ENCODE results near the gene TFB1M. TPM values are rescaled to one million over a fixed set of nuclear protein-coding genes. Genes with fewer than 3 reads are reported as not detected.
"Not testable (repeated sequence)": the region's sequence is repeated elsewhere in the genome, so short reads cannot be mapped to it uniquely, and the experiment has no call there.

The TFB1M gene
- total RNA-seq, 2 experiments from 2014 or later, result 32.4 to 36.3 TPM

- Mint-ChIP-seq H3K27me3 (no peaks in the 10 kb centered on the region), H3K27ac (no peak overlapping the region), H3K4me1 (peaks cover 18% of the 10 kb centered on the region), H3K4me3 (no peak overlapping the region), H3K36me3 (no peaks in the 10 kb centered on the region), H3K9me3 (no peaks in the 10 kb centered on the region)
- ATAC-seq (ENCODE audit: low read depth) (no peak), DNase-seq (no peak)
- POLR2A ChIA-PET, result no interaction called here
Observed at GRCh38 chr6:155325700-155326516, 11.6 kb upstream of the TFB1M start.

DNA sequence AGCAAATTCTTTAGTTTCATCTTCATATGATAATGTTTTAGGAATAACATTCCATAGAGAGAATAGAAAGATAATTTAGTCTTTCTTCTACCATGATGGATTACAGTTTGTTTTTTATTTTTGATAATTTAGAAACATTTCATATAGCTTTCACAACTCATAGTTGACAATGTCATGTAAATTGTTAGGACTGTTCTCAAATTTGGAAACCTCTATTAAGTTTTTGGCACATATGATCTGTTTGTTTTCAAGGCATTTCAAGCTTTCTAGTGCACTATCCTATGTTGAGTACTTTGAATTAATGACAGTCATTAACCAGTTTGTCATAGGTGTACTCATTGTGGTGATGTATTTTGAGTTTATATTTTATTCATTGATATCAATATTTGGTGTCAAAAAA, 10.7 kb upstream of the TFB1M start:
- POLR2A ChIA-PET, result no interaction called here
- Mint-ChIP-seq H3K36me3 (no peaks in the 10 kb centered on the region), H3K9me3 (no peaks in the 10 kb centered on the region), H3K4me1 (peaks cover 11% of the 10 kb centered on the region), H3K4me3 (no peak overlapping the region), H3K27me3 (no peaks in the 10 kb centered on the region), H3K27ac (no peak overlapping the region)
- ATAC-seq (ENCODE audit: low read depth) (no peak), DNase-seq (no peak)

DNA sequence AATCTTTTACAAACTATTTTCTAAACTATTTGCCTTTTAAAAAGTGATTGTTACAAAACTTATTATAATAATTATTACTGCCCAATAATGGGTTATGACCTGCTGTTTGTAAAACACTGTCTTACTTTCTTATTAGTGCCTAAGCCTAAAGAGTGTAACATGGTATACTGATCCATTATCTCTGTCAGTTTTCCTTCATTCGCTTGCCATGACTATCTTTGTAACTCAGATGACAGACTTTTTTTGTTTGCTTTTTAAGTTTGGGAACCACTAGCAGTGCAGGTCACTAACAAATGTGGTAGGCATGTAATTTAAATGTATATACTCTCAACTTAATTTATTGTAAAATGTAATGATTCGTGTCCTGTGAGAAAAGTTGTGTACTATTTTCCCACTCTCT, 9.9 kb upstream of the TFB1M start:
- Mint-ChIP-seq H3K4me1 (peaks cover 13% of the 10 kb centered on the region), H3K4me3 (no peak overlapping the region), H3K27me3 (no peaks in the 10 kb centered on the region), H3K36me3 (peaks cover 1% of the 10 kb centered on the region), H3K9me3 (no peaks in the 10 kb centered on the region), H3K27ac (no peak overlapping the region)
- ATAC-seq (ENCODE audit: low read depth) (no peak), DNase-seq (no peak)
- POLR2A ChIA-PET, result no interaction called here

- Mint-ChIP-seq H3K27ac (no peak overlapping the region), H3K4me3 (no peak overlapping the region), H3K27me3 (peaks cover 3% of the 10 kb centered on the region), H3K9me3 (no peaks in the 10 kb centered on the region), H3K4me1 (peaks cover 12% of the 10 kb centered on the region), H3K36me3 (peaks cover 3% of the 10 kb centered on the region)
- no peak for ATAC-seq (ENCODE audit: low read depth)
- DNase-seq, result no peak
- POLR2A ChIA-PET, result no interaction called here
Observed at GRCh38 chr6:155319902-155320301, 5.6 kb upstream of the TFB1M start.

GRCh38 chr6:155317186-155317585, 2.9 kb upstream of the TFB1M start:
- H3K27me3 Mint-ChIP-seq, result peaks cover 3% of the 10 kb centered on the region
- peaks cover 7% of the 10 kb centered on the region for H3K36me3 Mint-ChIP-seq
- peaks cover 24% of the 10 kb centered on the region for H3K4me1 Mint-ChIP-seq
- H3K9me3 Mint-ChIP-seq, result no peaks in the 10 kb centered on the region
- H3K4me3 Mint-ChIP-seq, result no peak overlapping the region
- no peak for ATAC-seq (ENCODE audit: low read depth)
- no peak overlapping the region for H3K27ac Mint-ChIP-seq
- no peak for DNase-seq
- POLR2A ChIA-PET, result no interaction called here

DNA sequence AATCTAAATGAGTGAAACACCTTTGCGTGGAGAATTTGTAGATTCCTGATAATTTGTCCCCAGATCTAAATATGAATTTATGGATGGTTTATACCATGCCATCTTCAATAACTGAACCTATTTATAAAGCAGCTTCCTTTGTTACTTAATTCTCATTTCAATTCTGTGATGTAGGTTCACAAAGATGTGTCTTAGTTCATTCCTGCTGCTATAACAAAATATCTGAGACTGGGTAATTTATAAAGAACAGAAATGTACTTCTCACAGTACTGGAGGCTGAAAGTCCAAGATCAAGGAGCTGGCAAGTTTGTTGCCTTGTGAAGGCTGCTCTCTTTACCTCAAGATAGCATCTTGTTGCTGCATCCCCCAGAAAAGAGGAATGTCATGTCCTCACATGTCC, 2.1 kb upstream of the TFB1M start:
- peak overlapping the region; percentile 31 for H3K4me3 Mint-ChIP-seq
- H3K36me3 Mint-ChIP-seq, result peaks cover 13% of the 10 kb centered on the region

DNA sequence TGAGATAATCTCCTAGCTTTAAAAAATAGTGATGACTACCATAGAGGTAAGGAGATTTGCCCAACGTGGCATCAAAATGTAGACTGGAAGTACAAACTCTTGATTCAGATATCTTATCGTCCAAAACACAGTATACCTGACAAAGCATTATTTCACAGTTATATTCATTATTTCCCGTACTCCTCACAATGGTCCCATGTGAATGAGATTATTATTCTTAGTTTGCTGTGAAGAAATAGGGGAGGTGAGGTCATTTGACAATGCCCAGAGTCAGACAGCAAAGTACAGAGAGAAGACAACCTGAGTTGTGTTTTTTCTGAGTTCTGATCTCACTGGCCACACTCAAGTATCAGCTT, 1.2 kb upstream of the TFB1M start:
- peaks cover 3% of the 10 kb centered on the region for H3K27me3 Mint-ChIP-seq
- peaks cover 15% of the 10 kb centered on the region for H3K36me3 Mint-ChIP-seq
- no peaks in the 10 kb centered on the region for H3K9me3 Mint-ChIP-seq
- no peak for ATAC-seq (ENCODE audit: low read depth)
- no peak for DNase-seq
- H3K4me3 Mint-ChIP-seq, result peak overlapping the region; percentile 99
- peaks cover 35% of the 10 kb centered on the region for H3K4me1 Mint-ChIP-seq
- peak overlapping the region; percentile 97 for H3K27ac Mint-ChIP-seq
- POLR2A ChIA-PET, result interaction anchor here (0.7 to 2.1 kb wide), 7 partner anchors 56 to 1706 kb away, joined by 3 to 10 read pairs (median 4); no protein-coding TSS in a partner anchor

More for the DNA sequence above, 2.1 kb upstream of the TFB1M start:
- Mint-ChIP-seq H3K9me3 (no peaks in the 10 kb centered on the region), H3K27me3 (peaks cover 3% of the 10 kb centered on the region), H3K27ac (no peak overlapping the region), H3K4me1 (peaks cover 31% of the 10 kb centered on the region)
- POLR2A ChIA-PET, result interaction anchor here (0.6 to 0.7 kb wide), 4 partner anchors 23 to 1942 kb away, joined by 3 to 5 read pairs (median 4); no protein-coding TSS in a partner anchor
- no peak for ATAC-seq (ENCODE audit: low read depth)
- no peak for DNase-seq

DNA sequence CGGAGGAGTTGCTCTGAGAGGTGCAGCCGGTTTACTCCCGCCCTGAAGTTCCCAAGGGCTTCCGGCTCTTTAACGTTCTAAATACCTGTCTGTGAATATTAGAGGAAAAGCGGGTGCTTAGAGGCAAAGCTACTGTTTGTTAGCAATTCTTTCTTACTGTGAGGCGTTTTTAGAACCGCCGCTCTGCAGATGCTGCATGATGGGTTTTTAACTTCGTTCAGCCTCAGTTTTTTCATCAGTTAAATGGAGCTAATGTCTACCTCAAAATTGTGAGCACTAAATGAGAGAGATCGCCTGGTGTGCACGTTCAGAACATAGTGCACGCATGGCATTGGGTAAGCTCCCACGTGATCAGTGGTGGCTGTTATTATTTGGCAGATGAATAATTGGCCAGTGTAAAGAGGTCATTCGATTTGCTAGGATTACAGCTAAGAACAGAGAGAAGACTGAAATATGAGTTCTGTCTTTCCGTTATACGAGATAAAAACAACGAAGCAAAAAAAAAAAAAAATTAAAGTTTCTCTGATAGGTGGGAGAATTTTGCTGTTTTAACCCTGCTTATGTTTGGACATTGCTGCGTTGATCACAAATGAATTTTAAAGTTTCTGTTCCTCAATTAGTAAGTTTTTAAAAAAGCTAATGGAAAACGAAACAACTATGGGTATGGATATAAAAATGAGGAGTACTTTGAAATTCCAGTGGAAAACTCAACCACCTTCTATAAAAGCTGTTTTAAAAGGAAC, 660 bp upstream of the TFB1M start:
- H3K9me3 Mint-ChIP-seq, result no peaks in the 10 kb centered on the region
- peak overlapping the region; percentile 97 for H3K27ac Mint-ChIP-seq
- DNase-seq (no peak), ATAC-seq (ENCODE audit: low read depth) (peak; percentile 48)
- POLR2A ChIA-PET, result interaction anchor here (0.6 to 2.1 kb wide), 8 partner anchors 56 to 1706 kb away, joined by 3 to 10 read pairs (median 4); no protein-coding TSS in a partner anchor
- H3K36me3 Mint-ChIP-seq, result peaks cover 18% of the 10 kb centered on the region
- H3K4me1 Mint-ChIP-seq, result peaks cover 36% of the 10 kb centered on the region
- H3K4me3 Mint-ChIP-seq, result peak overlapping the region; percentile 99
- H3K27me3 Mint-ChIP-seq, result peaks cover 3% of the 10 kb centered on the region

GRCh38 chr6:155313602-155314091, 637 bp downstream of the TFB1M start:
- Mint-ChIP-seq H3K27me3 (peaks cover 3% of the 10 kb centered on the region), H3K4me1 (peaks cover 35% of the 10 kb centered on the region), H3K36me3 (peaks cover 19% of the 10 kb centered on the region), H3K27ac (peak overlapping the region; percentile 97), H3K4me3 (peak overlapping the region; percentile 99), H3K9me3 (no peaks in the 10 kb centered on the region)
- ATAC-seq (ENCODE audit: low read depth) (peak; percentile 4), DNase-seq (no peak)
- POLR2A ChIA-PET, result interaction anchor here (0.7 to 2.1 kb wide), 3 partner anchors 20 to 160 kb away, joined by 3 to 10 read pairs (median 4); no protein-coding TSS in a partner anchor

DNA sequence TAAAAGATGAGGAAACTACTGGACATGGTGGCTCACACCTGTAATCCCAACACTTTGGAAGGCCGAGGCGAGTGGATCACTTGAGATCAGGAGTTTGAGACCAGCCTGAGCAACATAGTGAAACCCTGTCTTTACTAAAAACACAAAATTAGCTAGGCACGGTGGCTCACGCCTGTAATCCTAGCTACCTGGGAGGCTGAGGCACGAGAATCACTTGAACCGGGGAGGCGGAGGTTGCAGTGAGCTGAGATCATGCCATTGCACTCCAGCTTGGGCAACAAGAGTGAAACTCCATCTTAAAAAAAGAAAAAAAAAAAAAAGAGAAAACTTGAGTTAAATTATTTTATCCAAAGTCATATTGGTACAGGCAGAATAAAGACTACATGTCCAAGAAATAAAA, 1.3 kb downstream of the TFB1M start:
- peaks cover 35% of the 10 kb centered on the region for H3K4me1 Mint-ChIP-seq
- ATAC-seq (ENCODE audit: low read depth), result not testable (repeated sequence)
- POLR2A ChIA-PET, result interaction anchor here (0.7 to 1.3 kb wide), 2 partner anchors 21 to 159 kb away, joined by 3 to 4 read pairs; no protein-coding TSS in a partner anchor

GRCh38 chr6:155311583-155311982, 2.7 kb downstream of the TFB1M start:
- Mint-ChIP-seq H3K27me3 (no peaks in the 10 kb centered on the region), H3K9me3 (no peaks in the 10 kb centered on the region), H3K36me3 (peaks cover 26% of the 10 kb centered on the region), H3K27ac (no peak overlapping the region), H3K4me1 (peaks cover 35% of the 10 kb centered on the region), H3K4me3 (no peak overlapping the region)
- DNase-seq (no peak), ATAC-seq (ENCODE audit: low read depth) (no peak)
- POLR2A ChIA-PET, result no interaction called here

More for the DNA sequence above, 1.3 kb downstream of the TFB1M start:
- Mint-ChIP-seq H3K27ac (peak overlapping the region; percentile 97), H3K4me3 (peak overlapping the region; percentile 99), H3K36me3 (peaks cover 20% of the 10 kb centered on the region)
- not testable (repeated sequence) for H3K9me3 Mint-ChIP-seq, DNase-seq, H3K27me3 Mint-ChIP-seq

GRCh38 chr6:155311086-155311485, 3.2 kb downstream of the TFB1M start:
- Mint-ChIP-seq H3K9me3 (no peaks in the 10 kb centered on the region), H3K27ac (no peak overlapping the region), H3K27me3 (no peaks in the 10 kb centered on the region), H3K4me1 (peaks cover 35% of the 10 kb centered on the region), H3K4me3 (no peak overlapping the region), H3K36me3 (peaks cover 26% of the 10 kb centered on the region)
- POLR2A ChIA-PET, result no interaction called here
- DNase-seq, result no peak
- ATAC-seq (ENCODE audit: low read depth), result no peak

DNA sequence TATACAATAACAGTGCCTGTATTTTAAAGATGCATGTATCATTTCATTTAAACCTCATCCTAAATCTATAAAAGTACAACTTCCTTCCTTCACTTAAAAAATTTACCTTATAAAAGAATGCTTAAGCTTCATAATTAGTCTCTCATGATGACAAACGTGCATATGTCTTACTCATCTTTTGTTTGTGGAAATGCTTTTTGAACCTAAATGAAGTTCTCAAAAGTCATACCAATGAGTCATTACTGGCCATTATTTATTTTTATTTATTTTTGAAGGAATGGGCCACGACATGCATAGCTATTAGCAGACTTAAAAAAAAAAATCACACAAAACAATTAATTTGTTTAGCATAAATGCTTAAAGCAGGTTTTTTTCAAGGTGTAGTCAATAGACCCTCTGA, 3.7 kb downstream of the TFB1M start:
- Mint-ChIP-seq H3K27me3 (no peaks in the 10 kb centered on the region), H3K4me1 (peaks cover 35% of the 10 kb centered on the region), H3K36me3 (peaks cover 29% of the 10 kb centered on the region), H3K9me3 (no peaks in the 10 kb centered on the region), H3K27ac (no peak overlapping the region), H3K4me3 (no peak overlapping the region)
- POLR2A ChIA-PET, result no interaction called here
- DNase-seq, result no peak
- ATAC-seq (ENCODE audit: low read depth), result no peak

Measured in activated naive CD8-positive, alpha-beta T cell treated with anti-CD3 and anti-CD28 coated beads, Interleukin-2, amount 10 ng/mL, durations not matched to agents 7 days and 5 days (primary cell).